Activated CD8-positive, alpha-beta memory T cell treated with anti-CD3 and anti-CD28 coated beads for 36 hours (primary cell): ENCODE data around the gene CCR5AS.
"Not testable (repeated sequence)": the region's sequence is repeated elsewhere in the genome, so short reads cannot be mapped to it uniquely, and the experiment has no call there.

Experiments used
- CTCF ChIA-PET: fragments of 350-600 bp; sonication (Branson Sonifier 250); formaldehyde crosslinking; loops from one replicate; lab custom pipeline; 2021; ENCODE audit warnings: antibody characterized with exemption; lab: Charles Lee
- POLR2A ChIA-PET: fragments of 350-600 bp; sonication (Branson Sonifier 250); formaldehyde crosslinking; loops from one replicate; lab custom pipeline; 2021; ENCODE audit warnings: antibody characterized with exemption; lab: Charles Lee

The CCR5AS gene

DNA sequence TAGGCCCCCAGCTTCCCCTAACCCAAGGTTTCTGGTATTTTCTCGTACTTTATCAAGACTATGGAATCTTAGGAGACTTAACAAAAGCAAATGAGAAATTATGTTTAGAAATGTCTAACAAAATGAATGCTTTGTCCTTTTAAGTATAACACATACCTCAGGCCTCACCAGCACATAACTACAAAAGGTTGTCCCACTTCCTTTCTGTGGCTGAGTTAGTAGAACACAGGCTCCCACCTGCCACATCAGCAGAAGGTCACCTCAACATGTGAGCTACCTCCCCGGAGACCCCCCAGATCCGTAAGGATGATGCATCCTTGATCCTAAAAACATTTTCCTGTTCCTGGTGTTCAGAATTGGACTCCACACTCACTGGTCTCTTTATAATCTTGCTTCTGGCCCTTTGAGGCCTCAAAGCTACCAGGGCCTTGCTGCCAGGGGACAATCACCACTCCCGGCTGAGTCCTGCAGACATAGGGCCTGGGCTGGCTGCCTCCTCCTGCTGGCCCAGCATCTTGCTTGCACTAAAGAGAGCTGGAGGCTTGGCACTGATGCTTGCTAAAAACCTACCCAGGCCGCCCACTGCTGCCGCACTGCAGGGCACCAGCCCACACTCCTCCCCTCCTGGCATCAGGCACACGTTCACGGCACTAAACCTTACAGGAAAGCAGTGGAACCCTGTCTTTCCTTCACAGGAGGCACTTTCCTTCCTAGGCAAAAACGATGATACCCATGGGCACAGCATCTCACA lies 3.0 kb upstream of the CCR5AS start:
- ChIA-PET CTCF (interaction anchor here (1.8 kb wide), 1 partner anchor 79 kb away, joined by 5 read pairs; no protein-coding TSS in a partner anchor), POLR2A (no interaction called here)

DNA sequence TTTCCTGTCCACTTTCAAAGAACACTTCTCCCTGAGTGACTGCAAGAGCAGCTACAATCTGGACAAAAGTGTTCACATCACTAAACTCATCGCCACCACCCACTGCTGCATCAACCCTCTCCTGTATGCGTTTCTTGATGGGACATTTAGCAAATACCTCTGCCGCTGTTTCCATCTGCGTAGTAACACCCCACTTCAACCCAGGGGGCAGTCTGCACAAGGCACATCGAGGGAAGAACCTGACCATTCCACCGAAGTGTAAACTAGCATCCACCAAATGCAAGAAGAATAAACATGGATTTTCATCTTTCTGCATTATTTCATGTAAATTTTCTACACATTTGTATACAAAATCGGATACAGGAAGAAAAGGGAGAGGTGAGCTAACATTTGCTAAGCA lies 2.0 kb upstream of the CCR5AS start:
- ChIA-PET POLR2A (no interaction called here), CTCF (interaction anchor here (1.8 kb wide), 1 partner anchor 80 kb away, joined by 5 read pairs; no protein-coding TSS in a partner anchor)

DNA sequence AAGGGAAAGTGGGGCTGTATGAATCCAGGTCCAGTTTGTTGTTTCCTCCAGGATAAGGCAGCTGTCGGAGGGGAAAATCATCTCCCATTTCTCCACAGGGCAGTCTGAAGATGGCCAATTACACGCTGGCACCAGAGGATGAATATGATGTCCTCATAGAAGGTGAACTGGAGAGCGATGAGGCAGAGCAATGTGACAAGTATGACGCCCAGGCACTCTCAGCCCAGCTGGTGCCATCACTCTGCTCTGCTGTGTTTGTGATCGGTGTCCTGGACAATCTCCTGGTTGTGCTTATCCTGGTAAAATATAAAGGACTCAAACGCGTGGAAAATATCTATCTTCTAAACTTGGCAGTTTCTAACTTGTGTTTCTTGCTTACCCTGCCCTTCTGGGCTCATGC lies 1.1 kb upstream of the CCR5AS start:
- CTCF ChIA-PET, result interaction anchor here (1.5 to 1.8 kb wide), 4 partner anchors 30 to 222 kb away, joined by 4 to 6 read pairs (median 5); no protein-coding TSS in a partner anchor
- POLR2A ChIA-PET, result no interaction called here

DNA sequence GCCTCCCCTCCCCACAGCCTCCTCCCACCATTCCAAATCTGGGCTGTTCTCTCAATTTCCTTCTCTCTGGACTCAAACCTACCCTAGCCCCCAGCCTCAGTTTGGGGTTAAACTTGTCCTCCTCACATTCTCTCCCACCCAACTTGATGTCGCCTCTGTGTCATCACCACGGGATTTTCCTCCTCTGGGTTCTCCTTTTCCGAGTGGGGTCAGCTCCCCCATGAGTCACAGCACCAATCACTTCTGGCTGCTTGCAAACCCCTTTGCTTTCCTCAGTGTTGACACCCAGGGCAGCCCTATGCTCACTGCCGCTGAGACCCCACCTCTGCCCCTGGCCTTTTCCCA lies 451 bp downstream of the CCR5AS start:
- ChIA-PET CTCF (interaction anchor here (1.5 to 1.8 kb wide), 3 partner anchors 29 to 223 kb away, joined by 4 to 6 read pairs (median 5); no protein-coding TSS in a partner anchor), POLR2A (no interaction called here)

DNA sequence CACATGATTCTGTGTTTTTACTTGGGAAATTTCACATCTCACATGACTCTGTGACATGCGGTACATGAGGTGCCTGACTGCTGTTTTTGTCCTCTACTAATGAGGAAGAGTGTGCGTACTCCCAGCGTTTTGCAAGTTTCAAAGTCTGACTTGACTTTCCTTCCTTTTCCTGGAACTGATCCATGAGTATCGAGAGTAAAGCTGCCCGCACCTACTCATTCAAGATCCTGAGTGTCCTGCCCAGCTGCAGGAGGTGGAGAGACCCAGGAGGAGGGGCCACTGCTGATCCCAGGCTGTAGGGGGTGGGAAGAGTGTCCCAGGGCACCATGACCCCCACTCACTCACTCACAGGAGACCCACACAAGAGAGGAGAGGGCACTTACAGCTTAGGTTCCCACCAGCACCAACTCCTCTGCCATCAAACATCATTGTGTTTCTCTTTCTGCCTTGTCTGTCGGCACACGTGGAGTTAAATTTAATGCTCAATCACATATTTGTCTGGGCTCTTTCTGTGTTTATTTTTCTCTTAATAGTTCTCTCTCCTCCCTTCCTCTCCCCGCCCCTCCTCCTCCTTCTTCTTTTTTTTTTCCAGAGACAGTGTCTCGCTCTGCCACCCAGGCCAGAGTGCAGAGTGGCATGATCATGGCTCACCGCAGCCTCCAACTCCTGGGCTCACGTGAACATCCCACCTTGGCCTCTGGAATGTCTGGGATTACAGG lies 1.4 kb downstream of the CCR5AS start:
- ChIA-PET POLR2A (no interaction called here), CTCF (interaction anchor here (1.1 kb wide), 1 partner anchor 27 kb away, joined by 3 read pairs; no protein-coding TSS in a partner anchor)

DNA sequence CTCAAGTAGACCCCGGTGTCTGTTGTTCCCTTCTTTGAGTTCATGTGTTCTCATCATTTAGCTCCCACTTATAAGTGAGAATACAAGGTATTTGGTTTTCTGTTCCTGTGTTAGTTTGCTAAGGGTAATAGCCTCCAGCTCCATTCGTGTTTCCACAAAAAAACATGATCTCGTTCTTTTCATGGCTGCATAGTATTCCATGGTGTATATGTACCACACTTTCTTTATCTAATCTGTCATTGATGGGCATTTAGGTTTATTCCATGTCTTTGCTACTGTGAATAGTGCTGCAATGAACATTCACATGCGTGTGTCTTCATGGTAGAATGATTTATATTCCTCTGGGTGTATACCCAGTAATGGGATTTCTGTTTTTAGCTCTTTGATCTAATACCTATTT lies 4.0 kb downstream of the CCR5AS start:
- CTCF ChIA-PET, POLR2A ChIA-PET: not testable (repeated sequence)

DNA sequence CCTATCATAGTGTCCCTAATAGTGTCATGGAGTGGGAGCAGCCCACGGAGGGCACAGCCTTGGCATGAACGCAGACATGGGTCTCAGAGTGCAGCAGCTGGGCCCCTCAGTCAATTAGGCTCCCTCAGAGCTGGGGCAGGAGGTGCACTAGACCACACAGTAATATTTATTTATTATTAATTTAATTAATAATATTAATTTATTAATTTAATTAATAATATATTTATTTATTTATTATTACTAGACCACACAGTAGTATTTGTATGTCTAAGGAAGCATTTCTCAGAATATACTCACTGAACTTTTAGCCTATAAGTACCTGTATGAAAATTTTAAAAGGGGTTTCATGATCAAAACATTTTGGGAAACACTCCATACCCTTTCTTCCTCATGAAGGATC lies 5.3 kb downstream of the CCR5AS start:
- ChIA-PET POLR2A (no interaction called here), CTCF (no interaction called here)

DNA sequence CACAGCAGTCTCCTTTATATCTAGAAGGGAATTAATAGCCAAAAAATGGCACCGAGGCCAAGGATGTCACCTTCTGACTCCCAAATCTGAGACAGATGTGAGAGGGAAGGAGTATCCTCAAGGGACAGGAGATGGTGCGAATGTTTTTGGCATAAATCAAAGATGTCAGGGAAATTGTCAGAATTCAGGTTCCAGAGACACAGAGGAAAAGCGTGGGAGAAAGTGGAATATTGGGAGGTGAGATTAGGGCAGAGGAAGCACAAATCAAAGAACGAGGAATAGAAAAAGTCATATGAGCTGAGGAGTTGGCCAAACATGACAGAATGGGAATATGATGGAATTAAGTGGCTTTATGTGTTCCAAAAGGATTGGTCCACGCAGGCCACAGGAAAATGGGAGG lies 6.0 kb downstream of the CCR5AS start:
- CTCF ChIA-PET, result no interaction called here
- POLR2A ChIA-PET, result no interaction called here

DNA sequence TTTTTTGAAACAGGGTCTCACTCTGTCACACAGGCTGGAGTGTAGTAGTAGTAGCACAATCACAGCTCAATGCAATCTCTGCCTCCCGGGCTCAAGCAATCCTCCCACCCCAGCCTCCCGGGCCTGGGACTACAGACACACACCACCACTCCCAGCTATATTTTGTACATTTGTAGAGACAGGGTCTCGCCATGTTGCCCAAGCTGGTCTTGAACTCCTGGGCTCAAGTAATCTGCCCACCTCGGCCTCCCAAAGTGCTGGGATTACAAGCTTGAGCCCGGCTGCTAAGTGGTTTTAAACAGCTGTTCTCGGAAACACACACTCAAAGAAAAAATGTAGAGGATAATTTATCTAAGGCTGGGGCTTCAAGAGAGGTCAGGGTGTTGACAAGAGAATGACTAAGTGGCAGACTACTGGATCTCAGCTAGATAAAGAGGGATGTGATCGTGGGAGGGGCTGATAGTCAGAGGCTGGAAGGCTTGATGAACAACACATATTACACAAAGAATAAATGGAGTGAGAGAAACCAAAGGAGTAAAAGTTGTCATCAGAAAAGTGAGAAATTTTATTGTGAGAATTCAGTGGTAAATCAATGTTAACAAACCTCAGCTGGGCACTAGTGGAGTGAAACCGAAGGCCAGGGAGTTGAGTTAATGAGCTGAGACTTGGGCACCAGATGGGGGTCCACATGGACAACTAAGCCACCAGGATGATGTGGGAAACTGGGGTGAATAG lies 6.7 kb downstream of the CCR5AS start:
- POLR2A ChIA-PET, result no interaction called here
- CTCF ChIA-PET, result interaction anchor here (0.6 kb wide), 1 partner anchor 229 kb away, joined by 5 read pairs; no protein-coding TSS in a partner anchor

DNA sequence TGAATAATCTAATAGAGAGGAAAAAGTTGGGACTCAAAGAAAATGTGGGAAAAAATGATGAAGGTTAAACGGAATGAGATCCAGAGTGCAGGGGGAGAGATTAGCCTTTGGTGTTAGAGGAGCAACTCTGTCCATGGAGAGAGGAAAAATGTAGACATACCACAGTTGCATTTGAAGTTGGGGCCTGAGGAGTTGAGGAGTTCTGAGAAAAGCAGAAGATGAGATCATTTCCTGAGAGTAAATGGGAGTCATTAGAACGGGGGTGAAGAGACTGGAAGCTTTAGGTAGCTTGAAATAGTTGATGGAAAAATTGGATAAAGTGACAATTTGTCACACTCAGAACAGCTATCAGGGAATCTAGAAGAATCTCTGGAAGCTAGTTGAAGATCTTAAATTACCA lies 7.3 kb downstream of the CCR5AS start:
- ChIA-PET POLR2A (no interaction called here), CTCF (interaction anchor here (0.6 kb wide), 1 partner anchor 230 kb away, joined by 5 read pairs; no protein-coding TSS in a partner anchor)

DNA sequence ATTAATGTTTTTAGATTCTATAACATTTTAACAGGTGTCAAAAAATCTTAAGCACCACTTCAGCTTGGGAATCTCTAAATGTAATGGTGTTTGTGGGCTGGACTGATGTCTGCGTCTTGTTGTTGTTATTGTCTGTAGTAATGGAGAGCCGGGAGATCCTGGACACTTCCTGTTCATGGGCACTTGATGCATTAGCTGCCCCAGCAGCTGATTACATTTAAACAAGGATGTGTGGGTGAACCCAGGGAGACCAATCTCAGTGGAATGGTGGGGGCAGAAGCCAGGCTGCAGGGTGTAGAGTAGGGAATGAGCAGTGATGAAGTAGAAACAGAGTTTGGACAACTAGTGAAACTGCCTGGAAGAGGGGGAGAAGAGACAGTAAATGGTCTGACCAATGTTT lies 7.8 kb downstream of the CCR5AS start:
- CTCF ChIA-PET, result no interaction called here
- POLR2A ChIA-PET, result no interaction called here

DNA sequence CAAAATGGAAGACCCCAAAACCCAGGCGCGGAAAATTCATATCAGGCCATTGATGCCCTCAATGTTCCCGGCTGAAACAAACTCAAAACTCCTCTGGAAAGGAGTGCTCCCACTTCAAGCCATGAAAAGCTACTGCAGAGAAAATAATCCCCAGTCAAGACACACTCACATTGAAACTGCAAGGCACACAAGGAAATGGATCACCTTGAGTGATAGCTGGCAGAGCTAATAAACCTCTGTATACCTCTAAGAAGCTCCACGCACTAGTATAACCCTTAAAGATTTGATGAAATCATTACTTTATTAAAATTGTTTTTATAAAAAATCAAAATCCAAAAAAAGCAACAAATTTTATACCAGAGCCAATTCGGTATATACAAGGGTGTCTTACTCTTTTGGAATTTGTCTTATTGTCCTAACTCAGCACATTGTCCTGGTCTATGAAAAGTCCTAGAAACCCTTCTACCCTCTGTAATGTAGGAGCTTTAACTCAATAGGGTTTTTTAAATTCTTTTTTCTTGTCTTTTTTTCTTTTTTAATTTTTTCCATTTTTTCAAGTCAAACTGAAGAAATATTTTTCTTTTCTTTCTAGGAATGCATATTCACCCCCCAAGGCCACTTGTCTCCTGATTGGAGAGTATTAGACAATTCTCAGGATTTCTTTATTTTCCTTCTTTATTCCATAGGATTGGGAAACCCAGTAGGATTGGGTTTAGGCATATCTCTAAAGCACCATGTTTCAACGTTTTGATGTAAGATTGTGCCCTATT lies 8.5 kb downstream of the CCR5AS start:
- ChIA-PET POLR2A (no interaction called here), CTCF (no interaction called here)

DNA sequence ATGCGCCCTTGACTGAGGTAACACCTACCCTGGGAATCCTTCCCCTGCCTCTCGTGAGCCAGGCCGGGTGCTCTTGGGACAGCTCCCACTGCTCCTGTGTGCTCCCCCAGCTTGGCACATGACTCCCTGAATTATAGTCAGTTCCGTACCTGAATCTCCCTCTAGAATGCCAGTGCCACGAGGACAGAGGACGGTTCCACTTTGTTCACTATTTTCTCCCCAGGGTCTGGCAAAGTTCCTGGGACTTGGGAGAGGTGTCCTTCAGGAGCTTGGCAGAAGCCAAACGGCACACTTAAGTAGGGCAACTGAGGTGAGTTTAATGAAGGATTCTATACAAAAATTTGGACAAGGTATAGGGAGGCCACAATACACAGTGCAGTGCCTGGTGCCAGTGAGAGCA lies 9.8 kb downstream of the CCR5AS start:
- ChIA-PET CTCF (no interaction called here), POLR2A (no interaction called here)

DNA sequence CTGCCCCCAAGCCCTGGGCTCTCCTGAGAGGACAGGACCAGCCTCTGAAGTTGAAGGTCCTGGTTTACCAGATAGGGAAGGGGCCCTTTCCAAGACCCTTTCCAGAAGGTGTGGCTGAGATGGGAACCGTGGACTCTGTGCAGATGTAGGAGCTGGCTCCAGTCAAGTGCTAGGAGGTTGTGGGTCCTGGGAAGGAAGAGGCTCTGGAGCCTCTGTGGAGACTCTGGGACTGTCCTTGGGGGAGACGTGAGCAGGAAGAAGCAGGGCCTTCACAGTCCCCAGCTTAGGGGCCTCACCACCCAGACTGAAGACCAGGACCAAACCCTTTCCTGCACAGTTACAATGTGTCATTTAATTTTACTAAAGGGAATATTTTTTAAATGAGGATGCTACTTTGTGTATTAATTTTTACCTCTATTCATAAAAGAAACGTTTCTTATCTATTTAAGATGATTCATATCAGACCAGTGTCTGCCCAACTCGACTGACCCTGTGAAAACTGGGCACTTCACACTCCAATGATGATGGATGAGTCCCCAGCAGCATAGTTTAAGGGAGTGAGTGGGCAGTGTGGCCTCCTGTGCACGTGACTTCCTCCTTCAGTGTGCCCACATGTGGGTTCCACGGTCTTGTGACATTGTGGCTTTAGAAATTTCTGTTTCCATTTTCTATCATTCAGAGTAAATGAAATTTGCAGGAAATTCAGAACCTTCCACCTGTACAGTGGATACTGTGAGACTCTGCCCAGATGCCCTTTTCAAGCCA lies 10.9 kb downstream of the CCR5AS start:
- ChIA-PET POLR2A (no interaction called here), CTCF (no interaction called here)

DNA sequence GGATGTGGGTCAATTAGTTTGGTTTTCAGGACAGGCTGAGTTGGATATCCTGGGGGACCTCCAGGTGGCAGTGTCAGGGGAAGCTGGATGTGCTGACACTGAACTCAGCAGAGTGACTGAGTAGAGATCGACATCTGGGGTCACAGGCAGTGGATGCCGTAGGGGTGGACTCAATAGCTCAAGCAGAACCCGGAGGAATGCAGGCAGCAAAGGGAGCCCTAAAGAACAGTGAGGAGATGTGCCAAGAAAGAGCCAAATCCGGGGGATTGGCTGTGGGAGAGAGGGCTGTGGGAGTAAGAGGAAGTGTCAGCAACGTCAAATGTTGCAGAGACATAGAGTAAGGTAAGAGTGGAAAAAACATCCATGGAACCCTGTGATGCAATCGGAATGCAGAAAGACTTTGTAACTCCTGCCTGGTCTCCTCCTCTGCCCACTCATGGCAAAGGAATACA lies 11.6 kb downstream of the CCR5AS start:
- CTCF ChIA-PET, result no interaction called here
- POLR2A ChIA-PET, result no interaction called here

DNA sequence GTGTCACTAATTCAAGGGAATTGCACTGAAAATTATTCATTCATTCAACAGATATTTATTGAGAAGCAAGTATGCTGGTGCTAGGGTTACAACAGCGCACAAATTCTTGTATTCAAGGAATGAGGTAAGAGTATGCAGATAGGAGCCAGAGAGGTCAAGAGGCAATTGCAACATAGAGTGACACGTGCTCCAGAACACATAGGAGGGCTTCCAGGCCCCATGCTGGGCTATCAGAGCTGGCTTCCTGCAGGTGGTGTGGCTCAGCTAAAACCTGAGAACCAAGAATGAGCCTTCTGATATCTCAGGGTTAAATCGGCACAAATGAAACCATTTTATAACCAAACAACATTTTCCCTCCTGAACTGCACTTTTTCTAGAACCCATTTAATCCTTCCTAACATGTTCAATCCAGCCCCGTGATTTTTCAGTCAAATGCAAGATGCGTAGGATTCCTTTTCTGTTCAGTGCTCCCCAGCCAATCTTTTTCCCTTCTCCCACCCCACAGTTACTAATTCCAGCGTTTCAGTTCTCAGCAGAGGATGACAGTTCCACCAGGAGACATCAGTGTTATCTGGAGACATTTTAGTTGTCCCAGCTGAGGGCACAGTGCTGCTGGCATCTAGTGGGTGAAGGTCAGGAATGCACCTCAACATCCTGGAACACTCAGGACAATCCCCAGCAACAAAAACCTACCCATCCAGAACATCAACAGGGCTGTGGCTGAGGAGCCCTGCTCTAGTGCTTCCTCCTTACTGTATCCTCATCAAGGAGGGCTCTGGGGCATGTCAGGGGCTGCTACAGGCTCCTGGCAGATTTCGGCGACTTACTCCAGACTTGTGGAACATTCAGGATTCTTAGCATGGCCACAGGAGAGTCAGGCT lies 13.1 kb downstream of the CCR5AS start:
- ChIA-PET POLR2A (no interaction called here), CTCF (no interaction called here)

DNA sequence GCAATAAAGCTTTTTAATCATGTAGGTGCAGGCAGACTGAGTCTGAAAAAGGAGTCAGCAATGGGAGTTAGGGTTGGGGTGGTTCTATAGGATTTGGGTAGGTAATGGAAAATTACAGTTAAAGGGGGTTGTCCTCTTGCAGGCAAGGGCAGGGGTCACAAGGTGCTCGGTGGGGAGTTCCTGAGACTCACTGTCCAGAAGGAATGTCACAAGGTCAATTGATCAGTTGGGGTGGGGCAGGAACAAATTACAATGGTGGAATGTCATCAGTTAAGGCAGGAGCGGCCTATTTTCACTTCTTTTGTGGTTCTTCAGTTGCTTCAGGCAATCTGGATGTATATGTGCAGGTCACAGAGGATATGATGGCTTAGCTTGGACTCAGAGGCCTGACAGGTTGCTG lies 13.9 kb downstream of the CCR5AS start:
- POLR2A ChIA-PET, result no interaction called here
- CTCF ChIA-PET, result no interaction called here

DNA sequence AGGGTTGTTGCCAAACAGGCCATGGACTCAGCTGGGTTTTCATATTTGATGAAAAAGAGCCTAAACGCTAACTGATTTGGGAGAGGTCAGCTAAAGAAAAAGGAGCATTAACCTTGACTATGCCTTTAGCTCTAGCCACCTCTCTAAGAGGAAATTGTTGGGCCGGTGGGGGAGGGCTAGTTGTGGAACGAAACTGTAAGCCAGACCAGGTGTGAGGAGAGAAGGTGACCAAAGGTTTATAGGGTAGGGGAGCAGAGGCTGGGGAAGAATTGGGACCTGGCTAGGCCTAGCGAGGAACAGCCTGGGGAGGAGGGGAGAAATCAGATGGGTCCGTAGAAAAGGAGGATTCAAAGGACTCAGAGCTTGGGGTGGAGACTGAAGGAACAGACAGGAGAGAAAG lies 15.3 kb downstream of the CCR5AS start:
- CTCF ChIA-PET, POLR2A ChIA-PET: not testable (repeated sequence)
